ENCODE measurements around the gene KLHL29. TPM values are rescaled to one million over a fixed set of nuclear protein-coding genes. Genes with fewer than 3 reads are reported as not detected.

The KLHL29 gene
- polyA plus RNA-seq, 3 donors, result 11.8 to 16.7 (median 15.2) TPM

- DNase-seq, result no peak
Observed at GRCh38 chr2:23653326-23653725, 268.3 kb downstream of the KLHL29 start.

GRCh38 chr2:23654756-23655155 lies 269.8 kb downstream of the KLHL29 start:
- DNase-seq, result no peak

DNA sequence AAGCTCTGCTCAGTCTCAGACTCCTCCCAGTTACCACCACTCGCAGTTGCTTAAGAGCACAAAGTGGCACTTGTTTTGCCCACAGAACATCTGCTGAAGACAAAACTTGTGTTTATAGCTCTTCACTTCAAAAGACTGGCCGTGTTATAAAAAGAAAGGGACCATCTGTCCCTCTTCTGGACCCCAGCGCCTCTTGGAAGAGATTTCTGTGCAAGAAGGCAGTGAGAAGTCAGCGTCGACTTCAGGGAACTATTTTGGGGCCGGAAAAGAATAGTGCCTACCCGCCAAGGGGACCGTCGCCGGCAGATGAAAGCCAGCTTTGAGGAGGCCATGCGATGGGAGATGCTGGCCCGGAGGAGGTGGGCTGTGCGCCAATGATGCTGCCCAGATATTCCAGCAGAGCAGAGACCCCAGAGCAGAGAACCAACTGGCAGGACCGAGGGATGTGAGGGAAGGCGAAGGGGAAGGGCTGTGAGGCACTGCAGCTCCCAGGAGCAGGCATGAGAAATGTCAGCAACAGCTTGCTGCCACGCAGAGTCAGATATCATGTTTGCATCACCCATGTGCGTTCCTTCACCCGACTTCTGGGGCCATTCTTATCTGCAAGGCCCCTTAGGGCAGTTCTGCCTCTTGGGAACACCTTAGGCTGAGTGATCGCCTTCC lies 271.1 kb downstream of the KLHL29 start:
- DNase-seq, result no peak

- no peak for DNase-seq
Observed at GRCh38 chr2:23656597-23656973, 271.6 kb downstream of the KLHL29 start.

DNA sequence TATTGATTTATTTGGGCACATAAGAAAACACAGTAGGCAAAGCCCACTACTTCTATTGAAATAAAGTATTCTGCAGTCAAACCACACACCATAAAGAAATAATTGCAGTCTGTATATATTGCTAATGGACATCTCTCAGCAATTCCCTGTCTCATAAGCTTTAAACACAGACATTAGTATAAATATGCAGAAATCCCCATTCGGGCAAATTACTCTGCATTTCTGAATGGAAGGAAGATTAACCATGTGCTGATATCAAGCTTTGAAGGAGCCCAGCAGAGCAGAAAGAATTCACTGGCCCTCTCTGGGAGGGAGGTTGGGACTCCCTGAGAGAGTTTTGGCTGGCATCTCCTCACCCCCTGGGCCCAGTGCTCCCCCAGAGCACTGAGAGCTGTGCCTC lies 272.4 kb downstream of the KLHL29 start:
- DNase-seq, result no peak

DNA sequence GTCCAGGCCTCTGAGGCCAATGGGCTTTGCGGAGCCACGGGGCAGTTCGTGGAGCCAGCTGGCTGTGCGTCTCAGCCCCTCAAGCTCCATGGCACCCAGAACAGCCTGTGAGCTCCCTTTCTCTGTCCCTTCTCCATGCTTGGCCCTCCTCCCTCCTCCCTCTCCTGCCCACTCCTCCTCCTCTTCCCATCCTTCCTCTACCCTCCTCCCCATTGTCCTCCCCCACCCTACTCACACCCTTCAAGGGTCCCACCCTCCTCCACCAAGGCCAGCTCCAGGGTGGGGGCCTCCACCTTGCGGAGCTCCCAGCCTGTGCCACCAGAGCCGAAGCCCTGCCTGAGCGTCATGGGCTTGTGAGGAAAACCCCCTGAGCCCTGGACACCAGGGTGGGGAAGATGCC lies 273.0 kb downstream of the KLHL29 start:
- no peak for DNase-seq

- no peak for DNase-seq
Observed at GRCh38 chr2:23658466-23658942, 273.5 kb downstream of the KLHL29 start.

GRCh38 chr2:23659328-23659727 lies 274.3 kb downstream of the KLHL29 start:
- DNase-seq, result no peak

DNA sequence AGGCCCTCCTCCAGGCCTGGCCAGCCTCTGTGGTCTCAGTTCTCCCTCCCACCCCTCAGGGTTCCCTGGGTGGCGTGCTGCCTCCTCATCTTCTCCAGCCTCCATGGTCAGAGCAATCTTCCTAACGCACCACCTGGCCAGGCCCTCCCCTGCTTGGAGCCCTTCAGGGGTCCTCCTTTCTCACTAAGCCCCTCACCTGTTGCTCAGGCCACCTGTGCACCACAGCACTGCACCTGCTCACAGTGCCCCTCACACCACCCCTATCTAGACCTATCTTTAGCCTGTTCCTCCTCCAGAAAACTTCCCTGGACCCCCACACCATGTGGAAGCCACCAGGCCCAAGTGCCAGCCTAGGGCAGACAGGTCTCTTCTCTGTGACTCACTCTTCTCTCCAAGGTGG lies 274.8 kb downstream of the KLHL29 start:
- no peak for DNase-seq

GRCh38 chr2:23660237-23660636 lies 275.3 kb downstream of the KLHL29 start:
- DNase-seq, result no peak

- DNase-seq, result no peak
Observed at GRCh38 chr2:23661276-23662050, 276.5 kb downstream of the KLHL29 start.

DNA sequence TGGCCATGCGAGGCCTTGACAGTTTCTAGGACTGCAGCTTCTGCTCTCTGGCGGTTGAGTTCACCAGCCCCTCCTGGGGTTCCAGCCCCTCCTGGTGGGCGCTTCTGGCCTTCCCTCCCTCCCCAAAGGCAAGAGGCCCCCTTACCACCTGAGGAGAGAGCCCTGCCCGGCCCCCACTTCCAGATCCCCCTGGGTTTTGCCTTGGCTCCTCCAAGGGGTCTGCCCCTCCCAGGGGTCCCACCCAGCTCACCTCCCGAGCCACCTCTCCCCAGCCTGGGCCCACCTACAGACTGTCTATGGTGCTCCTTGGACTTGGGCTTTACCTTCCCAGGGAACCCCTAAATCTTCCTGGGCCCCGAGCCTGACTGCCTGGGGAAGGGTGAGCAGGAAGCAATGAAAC lies 277.5 kb downstream of the KLHL29 start:
- no peak for DNase-seq

- no peak for DNase-seq
Observed at GRCh38 chr2:23662941-23663920, 278.3 kb downstream of the KLHL29 start.

DNA sequence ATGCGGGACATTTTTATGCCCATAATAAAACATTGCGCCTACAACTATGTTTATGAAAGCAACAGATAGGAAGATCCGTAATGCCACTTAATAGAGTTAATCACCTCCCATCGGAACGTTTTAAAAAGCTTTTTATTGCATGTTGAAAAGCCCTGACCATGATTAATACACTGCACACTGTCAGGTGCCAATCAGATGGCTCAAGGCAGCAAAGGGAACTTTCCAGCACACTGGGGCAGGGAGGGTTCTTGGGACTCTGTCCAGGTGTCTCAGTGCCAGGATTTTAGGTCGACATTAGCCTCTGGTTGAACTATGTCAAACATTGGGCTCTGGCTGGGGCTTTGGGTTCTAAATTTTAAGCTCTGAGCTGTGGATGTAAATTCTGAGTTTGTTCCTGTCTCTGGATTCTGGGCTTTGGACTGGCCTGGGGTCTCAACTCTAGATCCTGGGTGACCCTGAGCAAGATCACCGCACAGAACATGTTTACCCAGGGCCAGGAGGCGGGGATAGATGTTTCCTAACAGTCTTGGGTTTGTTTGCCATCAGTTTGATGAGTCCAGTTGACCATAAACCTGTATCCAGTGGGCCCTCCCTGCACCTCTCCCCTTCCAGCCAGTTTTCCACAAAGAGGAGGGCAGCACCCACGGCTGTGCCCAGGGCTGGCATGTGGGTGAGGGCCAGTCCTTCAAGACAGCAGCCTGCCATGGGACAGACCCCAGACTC lies 279.2 kb downstream of the KLHL29 start:
- DNase-seq, result no peak

- no peak for DNase-seq
Observed at GRCh38 chr2:23666241-23666979, 281.4 kb downstream of the KLHL29 start.

GRCh38 chr2:23666980-23667357 lies 282.0 kb downstream of the KLHL29 start:
- DNase-seq, result no peak

- no peak for DNase-seq
Observed at GRCh38 chr2:23668756-23669304, 283.9 kb downstream of the KLHL29 start.

GRCh38 chr2:23669413-23670244 lies 284.6 kb downstream of the KLHL29 start:
- peak; percentile 76 for DNase-seq

DNA sequence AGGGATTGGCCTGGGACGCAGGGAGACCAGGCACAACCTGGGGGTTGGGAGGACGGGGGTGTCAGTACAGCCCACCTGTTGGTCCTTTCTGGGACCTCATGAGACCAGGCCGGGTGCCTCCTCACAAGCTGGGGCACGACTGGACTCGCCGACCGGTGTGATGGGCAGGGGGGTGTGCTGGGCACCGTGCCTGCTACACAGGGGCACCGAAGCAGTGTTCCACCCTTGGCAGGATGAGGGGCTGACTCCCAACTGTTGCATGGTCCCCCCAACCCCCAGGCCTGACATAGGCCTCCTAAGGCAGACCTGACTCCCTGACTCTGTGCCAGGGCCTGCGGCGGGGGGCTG lies 285.2 kb downstream of the KLHL29 start:
- DNase-seq, result no peak

DNA sequence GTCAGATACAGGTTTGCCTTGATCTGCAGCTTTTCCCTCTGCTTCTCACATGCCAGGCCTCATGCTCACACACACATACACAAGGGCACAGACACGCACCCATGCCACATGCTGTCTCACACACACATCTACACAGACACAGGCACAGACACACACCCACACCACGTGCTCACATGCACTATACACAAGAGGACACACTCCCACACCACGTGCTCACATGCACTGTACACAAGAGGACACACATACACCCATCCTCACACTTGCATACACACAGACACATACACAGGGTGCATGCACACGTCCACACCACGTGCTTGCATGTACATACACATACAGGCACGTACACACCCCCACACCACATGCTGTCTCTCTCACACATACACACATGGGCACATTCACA lies 288.1 kb downstream of the KLHL29 start:
- DNase-seq, result no peak

Measured in renal pelvis (tissue), 4 donors.